ENCODE data around the gene DSP.

Gene DSP, protein sequence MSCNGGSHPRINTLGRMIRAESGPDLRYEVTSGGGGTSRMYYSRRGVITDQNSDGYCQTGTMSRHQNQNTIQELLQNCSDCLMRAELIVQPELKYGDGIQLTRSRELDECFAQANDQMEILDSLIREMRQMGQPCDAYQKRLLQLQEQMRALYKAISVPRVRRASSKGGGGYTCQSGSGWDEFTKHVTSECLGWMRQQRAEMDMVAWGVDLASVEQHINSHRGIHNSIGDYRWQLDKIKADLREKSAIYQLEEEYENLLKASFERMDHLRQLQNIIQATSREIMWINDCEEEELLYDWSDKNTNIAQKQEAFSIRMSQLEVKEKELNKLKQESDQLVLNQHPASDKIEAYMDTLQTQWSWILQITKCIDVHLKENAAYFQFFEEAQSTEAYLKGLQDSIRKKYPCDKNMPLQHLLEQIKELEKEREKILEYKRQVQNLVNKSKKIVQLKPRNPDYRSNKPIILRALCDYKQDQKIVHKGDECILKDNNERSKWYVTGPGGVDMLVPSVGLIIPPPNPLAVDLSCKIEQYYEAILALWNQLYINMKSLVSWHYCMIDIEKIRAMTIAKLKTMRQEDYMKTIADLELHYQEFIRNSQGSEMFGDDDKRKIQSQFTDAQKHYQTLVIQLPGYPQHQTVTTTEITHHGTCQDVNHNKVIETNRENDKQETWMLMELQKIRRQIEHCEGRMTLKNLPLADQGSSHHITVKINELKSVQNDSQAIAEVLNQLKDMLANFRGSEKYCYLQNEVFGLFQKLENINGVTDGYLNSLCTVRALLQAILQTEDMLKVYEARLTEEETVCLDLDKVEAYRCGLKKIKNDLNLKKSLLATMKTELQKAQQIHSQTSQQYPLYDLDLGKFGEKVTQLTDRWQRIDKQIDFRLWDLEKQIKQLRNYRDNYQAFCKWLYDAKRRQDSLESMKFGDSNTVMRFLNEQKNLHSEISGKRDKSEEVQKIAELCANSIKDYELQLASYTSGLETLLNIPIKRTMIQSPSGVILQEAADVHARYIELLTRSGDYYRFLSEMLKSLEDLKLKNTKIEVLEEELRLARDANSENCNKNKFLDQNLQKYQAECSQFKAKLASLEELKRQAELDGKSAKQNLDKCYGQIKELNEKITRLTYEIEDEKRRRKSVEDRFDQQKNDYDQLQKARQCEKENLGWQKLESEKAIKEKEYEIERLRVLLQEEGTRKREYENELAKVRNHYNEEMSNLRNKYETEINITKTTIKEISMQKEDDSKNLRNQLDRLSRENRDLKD (N-terminal part only)

DNA sequence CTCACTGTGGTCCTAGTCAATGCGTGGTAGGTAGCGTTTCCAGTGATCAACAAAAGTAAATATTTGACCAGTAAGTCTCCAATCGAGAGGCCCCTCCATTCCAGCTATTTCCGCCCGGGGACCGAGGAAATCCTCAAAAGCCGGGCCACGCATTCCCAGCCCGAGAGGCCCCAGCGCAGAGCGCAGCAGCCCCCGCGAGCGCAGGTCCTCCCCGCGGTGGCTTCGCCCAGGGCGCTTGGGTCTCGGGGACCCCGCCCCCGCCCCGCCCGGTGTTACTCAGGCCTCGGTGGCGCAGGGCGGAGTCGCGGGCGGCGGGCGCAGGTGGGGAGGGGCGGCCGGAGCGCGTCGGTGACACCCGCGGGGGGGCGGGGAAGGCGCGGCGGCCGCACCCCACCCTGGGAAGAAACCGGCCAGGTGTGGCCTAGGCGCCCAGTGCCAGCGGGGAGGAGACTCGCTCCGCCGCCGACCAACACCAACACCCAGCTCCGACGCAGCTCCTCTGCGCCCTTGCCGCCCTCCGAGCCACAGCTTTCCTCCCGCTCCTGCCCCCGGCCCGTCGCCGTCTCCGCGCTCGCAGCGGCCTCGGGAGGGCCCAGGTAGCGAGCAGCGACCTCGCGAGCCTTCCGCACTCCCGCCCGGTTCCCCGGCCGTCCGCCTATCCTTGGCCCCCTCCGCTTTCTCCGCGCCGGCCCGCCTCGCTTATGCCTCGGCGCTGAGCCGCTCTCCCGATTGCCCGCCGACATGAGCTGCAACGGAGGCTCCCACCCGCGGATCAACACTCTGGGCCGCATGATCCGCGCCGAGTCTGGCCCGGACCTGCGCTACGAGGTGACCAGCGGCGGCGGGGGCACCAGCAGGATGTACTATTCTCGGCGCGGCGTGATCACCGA lies at the start of gene DSP:
DSP (plus strand) TSS at position 497 of the 890 bp plus-strand sequence; CDS start at position 742, 245 bp downstream.
- Histone ChIP-seq H3K4me3 (peak within 1 kb of the TSS; percentile 43 to 65 (median 58)), H3K27ac (peak within 1 kb of the TSS; percentile 79 to 99 (median 92))

DNA sequence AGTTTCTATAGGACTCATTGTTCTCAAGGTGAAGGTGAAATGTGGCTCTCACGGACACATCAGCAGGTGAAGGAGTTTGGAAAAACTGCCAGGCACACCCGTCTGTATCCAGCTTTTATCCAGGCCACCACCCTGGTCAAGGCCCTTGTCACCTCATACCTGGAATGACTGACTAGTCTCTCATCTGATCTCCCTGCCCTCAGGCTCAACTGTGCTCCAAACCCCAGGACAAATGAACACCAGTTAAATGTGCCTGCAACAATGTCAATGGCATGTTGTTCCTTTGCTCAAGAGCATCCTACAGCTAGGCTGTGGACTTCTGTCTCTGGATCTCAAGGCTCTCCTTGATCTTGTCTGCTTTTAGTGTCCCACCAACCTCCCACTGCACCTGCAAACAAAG lies 47.6 kb upstream of the DSP start:
- no peak overlapping the region for H3K27ac ChIP-seq
- no peak overlapping the region for H3K4me3 ChIP-seq

DNA sequence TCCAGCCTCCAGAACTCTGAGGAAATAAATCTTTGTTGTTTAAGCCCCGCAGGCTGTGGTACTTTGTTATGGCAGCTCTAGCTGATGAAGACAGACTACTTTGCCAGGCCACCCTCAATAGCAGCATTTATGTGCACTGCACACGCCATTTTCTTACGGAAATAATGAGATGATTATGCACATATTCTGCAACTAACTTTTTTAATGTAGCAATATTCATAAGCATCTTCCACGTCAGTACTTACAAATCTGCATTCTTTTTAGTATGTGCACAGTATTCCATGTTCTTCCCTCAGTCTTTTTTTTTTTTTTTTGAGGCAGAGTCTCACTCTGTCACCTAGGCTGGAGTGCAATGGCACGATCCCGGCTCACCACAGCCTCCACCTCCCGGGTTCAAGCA lies 46.8 kb upstream of the DSP start:
- no peak overlapping the region for H3K4me3 ChIP-seq
- H3K27ac ChIP-seq, result no peak overlapping the region

DNA sequence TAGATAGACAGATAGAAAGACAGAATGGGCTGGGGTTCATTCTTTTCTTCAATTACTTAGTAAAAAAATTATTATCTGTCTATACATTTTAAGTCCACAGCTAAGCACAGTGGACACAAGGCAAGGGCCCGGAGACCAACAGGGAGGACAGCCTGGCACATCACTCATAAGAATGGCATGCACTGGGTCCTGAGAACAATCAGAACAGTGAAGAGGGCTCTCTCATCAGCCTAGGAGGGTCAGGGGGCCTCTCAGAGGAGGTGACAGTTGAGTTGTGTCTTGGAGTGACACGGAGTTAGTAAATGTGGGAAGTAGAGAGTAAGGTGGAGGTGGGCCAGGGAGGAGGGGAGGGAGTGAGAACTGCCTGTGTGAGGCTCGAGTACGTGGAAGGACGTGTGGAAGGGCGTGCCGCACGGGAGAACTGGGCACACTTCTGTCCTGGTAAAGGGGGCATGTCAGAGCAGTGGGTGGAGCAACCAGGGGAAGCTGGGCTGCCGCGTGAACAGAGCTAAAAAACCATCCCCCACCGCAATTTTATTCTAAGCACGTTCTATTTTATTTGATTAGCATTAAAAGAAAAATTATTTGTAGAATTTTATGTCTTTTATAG lies 45.1 kb upstream of the DSP start:
- Histone ChIP-seq H3K4me3 (no peak overlapping the region), H3K27ac (no peak overlapping the region)

DNA sequence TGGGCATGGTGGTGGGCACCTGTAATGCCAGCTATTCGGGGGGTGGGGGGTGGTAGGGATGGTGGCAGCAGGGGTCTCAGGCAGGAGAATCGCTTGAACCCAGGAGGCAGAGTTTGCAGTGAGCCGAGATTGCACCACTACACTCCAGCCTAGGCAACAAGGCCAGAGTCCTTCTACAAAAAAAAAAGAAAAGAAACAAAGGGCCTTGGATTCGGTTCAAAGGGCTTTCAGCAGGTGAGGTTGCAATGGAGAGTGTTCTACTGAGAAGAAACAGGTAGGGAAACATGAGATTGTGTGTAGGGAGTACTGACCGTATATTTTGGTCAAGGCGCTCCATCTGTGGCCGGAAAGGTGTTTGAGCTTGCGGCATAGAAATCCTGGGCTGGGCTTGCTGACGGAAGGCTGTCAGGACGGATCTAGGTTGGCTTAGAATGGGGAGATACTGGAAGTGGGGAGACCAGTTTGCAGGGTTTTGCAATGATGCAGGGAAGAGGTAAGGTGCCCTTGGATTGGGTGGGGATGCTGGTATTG lies 40.7 kb upstream of the DSP start:
- Histone ChIP-seq H3K27ac (peak overlapping the region in 12 of 21 experiments; percentile 11 to 70 (median 40)), H3K4me3 (no peak overlapping the region)

DNA sequence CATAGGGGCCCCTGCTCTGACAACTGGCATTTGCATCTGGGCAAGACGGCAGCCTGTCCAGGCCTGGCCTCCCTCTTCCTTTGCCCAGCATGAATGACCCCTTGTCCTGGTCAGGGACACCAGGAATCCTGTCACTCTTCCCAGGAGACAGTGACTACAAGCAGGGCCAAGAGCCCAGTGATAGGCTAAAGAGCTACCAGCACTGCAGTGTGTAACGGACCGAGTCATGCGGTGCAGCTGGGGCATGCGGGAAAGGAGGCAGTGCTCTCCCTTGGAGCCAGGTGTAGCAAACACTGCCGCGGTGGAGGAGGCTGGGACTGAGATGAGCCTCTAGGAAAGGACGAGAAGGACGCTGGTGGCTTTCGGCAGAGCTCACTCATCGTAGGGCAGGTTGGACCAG lies 38.7 kb upstream of the DSP start:
- Histone ChIP-seq H3K4me3 (no peak overlapping the region), H3K27ac (peak overlapping the region in 3 of 21 experiments; percentile 10 to 38 (median 14))

DNA sequence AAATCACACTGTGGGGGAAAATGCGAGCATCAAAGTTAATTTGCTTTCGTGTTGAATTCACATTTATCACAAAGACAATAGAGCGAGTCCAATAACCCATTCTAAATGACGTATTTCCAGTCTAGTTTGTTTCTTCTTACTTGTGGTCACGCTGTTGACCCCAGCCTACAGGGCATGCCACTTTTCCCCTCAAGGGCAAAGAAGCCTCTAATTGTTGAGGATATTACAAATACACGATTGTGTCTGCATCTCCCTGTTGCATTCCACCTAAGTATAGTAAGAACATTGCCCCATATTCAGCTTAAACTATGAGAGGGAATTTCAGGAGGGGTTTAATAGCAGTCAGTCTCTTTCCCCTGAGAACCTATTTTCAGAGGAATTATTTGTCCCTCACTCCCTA lies 37.4 kb upstream of the DSP start:
- no peak overlapping the region for H3K4me3 ChIP-seq
- H3K27ac ChIP-seq, result peak overlapping the region in 16 of 21 experiments; percentile 43 to 89 (median 78)

DNA sequence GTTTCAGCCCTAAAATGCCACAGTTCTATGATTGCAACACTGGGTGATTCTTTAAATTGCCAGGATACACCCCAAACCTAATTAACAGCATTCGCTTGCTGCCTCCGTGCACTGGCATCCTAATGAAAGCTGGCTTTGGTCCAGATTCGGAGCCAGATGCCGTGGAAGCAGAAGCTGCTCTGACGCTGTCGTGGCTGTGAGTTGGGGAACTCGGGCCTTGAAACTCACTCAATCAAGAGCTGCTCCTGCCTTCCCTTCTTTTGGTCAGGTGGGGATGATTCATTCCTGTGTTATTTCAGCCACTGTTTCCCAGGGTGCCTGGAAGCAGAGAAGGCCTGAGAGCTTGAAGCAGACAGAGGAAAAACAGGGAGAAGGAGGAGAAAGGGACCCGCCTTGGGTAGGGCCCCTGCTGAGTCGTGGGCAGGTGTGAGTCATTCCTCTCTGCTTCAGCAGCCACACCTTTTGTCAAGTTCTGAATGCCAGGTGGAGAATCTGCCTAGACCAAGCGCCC lies 36.2 kb upstream of the DSP start:
- peak overlapping the region in 18 of 21 experiments; percentile 43 to 91 (median 83) for H3K27ac ChIP-seq
- H3K4me3 ChIP-seq, result no peak overlapping the region

DNA sequence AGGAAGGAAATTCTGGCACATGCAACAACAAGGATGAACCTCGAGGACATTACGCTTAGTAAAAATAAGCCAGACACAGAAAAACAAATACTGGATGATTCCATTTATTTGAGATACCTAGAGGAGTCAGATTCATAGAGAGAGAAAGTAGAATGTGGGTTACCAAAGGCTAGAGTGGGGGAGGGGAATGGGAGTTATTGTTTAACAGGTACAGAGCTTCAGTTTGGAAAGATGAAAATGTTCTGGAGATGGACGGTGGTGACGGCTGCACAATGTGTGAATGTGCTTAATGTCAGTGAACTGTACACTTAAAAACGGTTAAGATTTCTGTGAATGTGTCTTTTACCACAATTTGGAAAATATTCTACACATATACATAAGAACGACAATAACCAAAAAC lies 33.9 kb upstream of the DSP start:
- H3K4me3 ChIP-seq, result no peak overlapping the region

DNA sequence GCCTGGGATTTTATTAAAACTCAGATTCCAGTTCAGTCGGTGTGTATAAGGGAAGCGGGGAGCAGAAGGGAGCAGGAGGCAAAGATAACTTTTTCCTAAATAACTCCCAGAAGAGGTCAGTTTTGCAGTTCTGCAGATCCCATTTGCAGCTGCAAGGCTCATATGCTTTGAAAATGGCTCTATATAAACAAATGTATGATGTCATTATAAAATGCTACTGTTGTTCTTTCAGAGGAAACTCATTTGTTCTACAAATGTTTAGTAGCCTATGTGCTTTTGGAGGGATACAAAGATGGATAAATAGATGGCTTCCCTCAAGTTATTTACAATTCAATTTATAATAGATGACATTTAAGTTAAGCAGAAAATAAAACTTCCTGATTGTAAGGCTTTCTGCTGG lies 29.2 kb upstream of the DSP start:
- peak overlapping the region in 2 of 21 experiments; percentile 1 to 75 for H3K27ac ChIP-seq
- H3K4me3 ChIP-seq, result no peak overlapping the region

More for the DNA sequence above, 33.9 kb upstream of the DSP start:
- peak overlapping the region in 2 of 21 experiments; percentile 79 to 83 for H3K27ac ChIP-seq

DNA sequence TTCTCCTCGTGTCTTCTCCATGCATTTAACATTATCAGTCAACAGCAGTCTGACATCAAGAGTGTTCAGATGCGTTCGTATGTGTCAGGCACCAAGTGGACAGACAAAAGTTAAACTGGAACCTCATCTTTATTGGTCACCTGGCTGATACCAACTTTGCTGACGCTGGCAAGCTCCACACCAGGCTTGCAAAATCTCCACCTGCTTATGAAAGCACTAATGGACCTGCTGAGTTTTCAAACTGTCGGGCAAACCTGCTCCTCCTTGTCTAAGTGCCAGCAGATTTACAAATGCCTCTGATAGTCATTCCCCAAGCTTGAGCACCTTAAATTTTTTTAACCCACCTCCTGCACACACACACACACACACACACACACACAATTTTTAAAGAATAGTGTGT lies 27.9 kb upstream of the DSP start:
- peak overlapping the region in 9 of 21 experiments; percentile 3 to 75 (median 43) for H3K27ac ChIP-seq

DNA sequence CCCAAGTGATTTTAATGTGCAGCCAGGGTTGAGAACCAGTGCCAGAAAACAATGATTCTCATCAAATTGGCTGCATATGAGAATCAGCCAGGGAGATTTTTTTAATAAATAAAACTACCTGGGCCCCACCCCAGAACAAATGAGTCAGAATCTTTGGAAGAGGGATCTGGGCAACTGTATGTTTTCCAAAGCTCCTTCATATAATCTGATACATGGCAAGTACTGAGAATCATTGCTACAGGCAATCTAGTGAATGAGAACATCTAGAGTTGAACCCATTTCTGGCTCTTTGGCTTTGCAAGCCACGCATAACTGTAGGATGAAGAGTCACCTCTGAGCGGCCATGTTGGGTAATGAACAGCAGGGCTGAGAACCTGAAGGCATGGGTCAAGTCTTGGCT lies 26.1 kb upstream of the DSP start:
- H3K4me3 ChIP-seq, result no peak overlapping the region
- peak overlapping the region in 8 of 21 experiments; percentile 19 to 66 (median 38) for H3K27ac ChIP-seq

More for the DNA sequence above, 27.9 kb upstream of the DSP start:
- no peak overlapping the region for H3K4me3 ChIP-seq

DNA sequence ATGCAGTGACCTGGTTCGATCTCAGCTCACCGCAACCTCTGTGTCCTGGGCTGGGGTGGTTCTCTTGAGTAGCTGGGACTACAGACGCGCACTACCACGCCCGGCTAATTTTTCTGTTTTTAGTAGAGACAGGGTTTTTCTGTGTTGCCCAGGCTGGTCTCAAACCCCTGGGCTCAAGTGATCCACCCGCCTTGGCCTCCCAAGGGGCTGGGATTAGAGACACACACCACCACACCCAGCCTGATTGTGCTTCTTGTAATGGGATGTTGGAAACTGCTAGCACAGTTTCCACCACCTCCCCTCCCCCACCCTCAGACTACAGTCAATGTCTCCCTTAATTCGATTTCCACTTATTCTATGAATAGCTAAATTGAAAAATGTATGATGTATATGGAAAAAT lies 22.6 kb upstream of the DSP start:
- H3K27ac ChIP-seq, result no peak overlapping the region
- H3K4me3 ChIP-seq, result no peak overlapping the region

DNA sequence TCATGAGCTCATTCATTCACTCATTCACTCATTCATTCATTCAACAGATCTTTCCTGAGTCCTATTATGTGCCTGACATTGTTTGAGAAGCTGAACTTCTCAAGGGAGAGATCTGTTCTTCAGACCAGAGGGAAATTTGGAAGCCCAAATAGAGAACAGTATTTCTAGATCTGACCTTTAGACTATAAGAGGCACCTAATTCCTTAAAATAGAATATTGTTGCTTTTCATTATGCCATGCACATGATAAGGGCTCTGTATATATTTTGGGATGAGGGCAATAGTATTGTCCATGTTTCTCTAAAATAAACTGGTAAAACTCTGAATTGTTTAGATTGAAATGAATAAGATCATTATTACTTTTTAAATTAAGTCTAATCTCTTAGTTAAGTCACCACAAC lies 18.6 kb upstream of the DSP start:
- H3K4me3 ChIP-seq, result no peak overlapping the region
- H3K27ac ChIP-seq, result no peak overlapping the region

DNA sequence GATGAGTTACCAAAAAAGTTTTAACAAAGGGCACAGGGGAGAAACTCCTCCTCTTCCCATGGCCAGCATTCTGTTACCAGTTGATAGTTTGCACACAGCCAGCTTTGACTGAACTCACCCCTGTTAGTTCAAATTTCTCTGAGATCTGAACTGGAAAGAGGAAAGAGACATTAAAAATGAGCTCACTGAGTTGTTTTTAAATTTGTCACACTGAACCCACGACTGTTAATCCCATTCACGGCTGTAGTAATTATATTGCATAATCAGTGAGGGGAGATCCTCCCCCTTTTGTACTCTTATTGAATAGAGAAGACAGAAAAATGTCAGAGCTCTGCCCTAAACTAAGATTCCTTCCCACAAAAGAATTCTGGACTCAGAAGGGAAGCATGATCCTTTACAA lies 17.5 kb upstream of the DSP start:
- H3K27ac ChIP-seq, result no peak overlapping the region
- no peak overlapping the region for H3K4me3 ChIP-seq

DNA sequence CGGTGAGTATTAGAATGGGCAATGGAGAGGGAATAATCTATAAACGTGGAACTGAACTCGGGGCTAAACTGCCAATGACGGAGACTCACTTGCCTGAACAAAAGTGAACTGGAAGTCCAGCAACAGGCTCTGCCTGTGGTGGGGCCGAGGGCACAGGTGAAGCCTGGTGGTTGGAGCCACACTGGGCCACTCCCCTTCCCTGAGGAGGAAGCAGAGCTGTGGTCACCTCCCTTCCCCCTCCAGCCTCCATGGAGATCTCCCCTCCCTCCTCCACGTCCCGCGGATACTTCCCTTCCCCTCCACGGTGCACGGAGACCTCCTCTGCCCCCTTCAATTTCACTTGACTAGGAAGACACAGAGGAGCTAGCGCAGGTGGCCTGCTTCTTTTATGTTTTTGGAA lies 14.7 kb upstream of the DSP start:
- no peak overlapping the region for H3K4me3 ChIP-seq

DNA sequence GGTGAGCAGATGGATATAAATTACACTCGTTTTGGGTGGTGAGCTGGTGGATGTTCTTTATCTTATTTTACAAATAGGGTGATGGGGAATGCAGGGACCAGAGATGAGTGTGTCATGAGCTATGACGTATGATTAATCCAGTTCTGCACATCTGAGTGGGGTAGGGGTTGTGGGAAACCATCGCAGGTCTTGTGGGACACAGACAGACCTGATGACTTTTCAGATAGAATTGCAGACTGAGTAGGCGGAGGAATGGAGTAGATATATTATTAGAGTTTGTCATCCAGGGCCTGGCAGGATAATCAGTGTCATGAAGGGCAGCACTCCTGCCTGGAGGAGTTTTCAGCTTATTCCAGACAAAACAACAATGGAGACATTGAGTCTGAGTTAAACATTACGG lies 12.9 kb upstream of the DSP start:
- H3K27ac ChIP-seq, result peak overlapping the region in 1 of 21 experiments; percentile 61
- H3K4me3 ChIP-seq, result no peak overlapping the region

More for the DNA sequence above, 14.7 kb upstream of the DSP start:
- H3K27ac ChIP-seq, result no peak overlapping the region

DNA sequence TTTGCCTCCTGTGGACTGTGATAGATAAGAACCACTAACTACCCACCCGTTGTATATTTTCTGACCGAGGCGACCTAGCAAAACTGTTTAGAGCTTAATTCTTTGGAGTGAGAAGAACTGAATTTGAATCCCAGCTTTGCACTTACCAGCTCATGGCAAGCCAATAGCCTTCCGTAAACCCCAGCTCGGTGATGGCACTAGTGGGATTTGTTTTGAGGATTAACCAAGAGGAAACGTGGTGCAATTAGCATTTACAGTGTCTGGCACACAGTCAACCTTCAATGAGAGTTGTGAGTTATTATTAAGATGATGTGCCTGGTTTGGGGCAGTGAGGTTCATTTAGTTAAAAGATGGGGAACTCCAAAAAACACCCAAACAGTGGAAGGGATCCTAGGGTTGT lies 12.3 kb upstream of the DSP start:
- peak overlapping the region in 1 of 21 experiments; percentile 56 for H3K27ac ChIP-seq

More for the DNA sequence above, 12.3 kb upstream of the DSP start:
- no peak overlapping the region for H3K4me3 ChIP-seq

Measured in skin epidermis (tissue), 12 donors.